Measurements from ENCODE around the gene RABAC1.

Gene RABAC1

GRCh38 chr19:41959056-41960053, at the start of gene RABAC1:
TSS of gene RABAC1 (minus strand) at chr19:41959321. CDS start at chr19:41959292, 29 bp downstream.
- H3K4me3 ChIP-seq (ENCODE audit: control insufficient read depth, low read depth, low read length), result peak within 1 kb of the TSS; percentile 90
- TF ChIP-seq CTCF (conservative IDR thresholded peaks at IDR 0.05; ENCODE audit: control insufficient read depth, insufficient read depth, low read depth, low read length), result peak; percentile 21
- peak; percentile 88 for DNase-seq (ENCODE audit: low read depth)

- DNase-seq (ENCODE audit: low read depth), result no peak
- no peak overlapping the region for H3K4me3 ChIP-seq (ENCODE audit: control insufficient read depth, low read depth, low read length)
- TF ChIP-seq CTCF (conservative IDR thresholded peaks at IDR 0.05; ENCODE audit: control insufficient read depth, insufficient read depth, low read depth, low read length), result no peak
Measured at GRCh38 chr19:42006569-42006968, 47.4 kb upstream of the RABAC1 start.

GRCh38 chr19:42005504-42005903, 46.4 kb upstream of the RABAC1 start:
- no peak for TF ChIP-seq CTCF (conservative IDR thresholded peaks at IDR 0.05; ENCODE audit: control insufficient read depth, insufficient read depth, low read depth, low read length)
- no peak overlapping the region for H3K4me3 ChIP-seq (ENCODE audit: control insufficient read depth, low read depth, low read length)
- DNase-seq (ENCODE audit: low read depth), result no peak

GRCh38 chr19:42003506-42004294, 44.6 kb upstream of the RABAC1 start:
- no peak overlapping the region for H3K4me3 ChIP-seq (ENCODE audit: control insufficient read depth, low read depth, low read length)
- no peak for TF ChIP-seq CTCF (conservative IDR thresholded peaks at IDR 0.05; ENCODE audit: control insufficient read depth, insufficient read depth, low read depth, low read length)
- DNase-seq (ENCODE audit: low read depth), result no peak

- no peak overlapping the region for H3K4me3 ChIP-seq (ENCODE audit: control insufficient read depth, low read depth, low read length)
- no peak for TF ChIP-seq CTCF (conservative IDR thresholded peaks at IDR 0.05; ENCODE audit: control insufficient read depth, insufficient read depth, low read depth, low read length)
- DNase-seq (ENCODE audit: low read depth), result no peak
Measured at GRCh38 chr19:41999878-42000208, 40.7 kb upstream of the RABAC1 start.

- TF ChIP-seq CTCF (conservative IDR thresholded peaks at IDR 0.05; ENCODE audit: control insufficient read depth, insufficient read depth, low read depth, low read length), result no peak
- DNase-seq (ENCODE audit: low read depth), result no peak
- no peak overlapping the region for H3K4me3 ChIP-seq (ENCODE audit: control insufficient read depth, low read depth, low read length)
Measured at GRCh38 chr19:41999071-41999877, 40.2 kb upstream of the RABAC1 start.
